Body of pancreas (tissue), 4 donors: Measurements from ENCODE around the gene DENND4A. TPM values are rescaled to one million over a fixed set of nuclear protein-coding genes. Genes with fewer than 3 reads are reported as not detected.

Source experiments
- ATAC-seq: fragments of 150-250 bp; one replicate; pipeline ENCODE4 v1.9.1; 2016
- DNase-seq, 4 donors: peaks; one replicate each; pipeline ENCODE4 v3.0.0-alpha.2; 2019
- H3K27ac ChIP-seq, 4 donors: fragments of 200-600 bp; sonication (generic); 1 replicate in 3 of 4; 2 replicates in 1 of 4; pipeline versions ENCODE4 v1.5.1 to v1.6.1; 2016 to 2019; ENCODE audit warnings: mild to moderate bottlenecking in 1 of 4, mixed read lengths in 1 of 4, moderate library complexity in 1 of 4
- H3K27me3 ChIP-seq, 2 donors: fragments of 200-600 bp; sonication (generic); one replicate each; pipeline ENCODE4 v1.6.0; 2016; ENCODE audit warnings: mild to moderate bottlenecking in 1 of 2
- H3K36me3 ChIP-seq, 2 donors: fragments of 200-600 bp; sonication (generic); replicated peaks in 1 of 2; 2 replicates each; pipeline ENCODE4 v1.5.1; 2016; ENCODE audit warnings: low read depth in 2 of 2; ENCODE audit not compliant: insufficient read depth in 1 of 2
- H3K4me1 ChIP-seq: fragments of 200-600 bp; sonication (generic); one replicate; pipeline ENCODE4 v1.6.0; 2016
- H3K4me3 ChIP-seq, 2 donors: fragments of 200-600 bp; sonication (generic); 1 replicate in 1 of 2; 2 replicates in 1 of 2; pipeline ENCODE4 v1.5.1; 2016 to 2019
- H3K9me3 ChIP-seq, 3 donors: fragments of 200-600 bp; sonication (generic); 1 replicate in 2 of 3; 2 replicates in 1 of 3; pipeline ENCODE4 v1.5.1; 2016
- CTCF ChIP-seq, 7 experiments: fragments of 450-650 bp in 4 of 7; fragments of 200-600 bp in 3 of 7; sonication (generic) in 3 of 7; IDR thresholded peaks; one replicate each; pipeline ENCODE4 v1.5.1; 2016 to 2019; ENCODE audit warnings: antibody characterized with exemption in 7 of 7
- POLR2A ChIP-seq, 3 donors: fragments of 450-650 bp; IDR thresholded peaks; one replicate each; pipeline ENCODE4 v1.6.1; 2016; ENCODE audit warnings: antibody characterized with exemption in 3 of 3, mild to moderate bottlenecking in 2 of 3
- WGBS, 2 donors: methylation state at CpG; one replicate each; pipeline ENCODE4 v1.1.5; 2017; 5-methylcytosine and 5-hydroxymethylcytosine counted together
- intact Hi-C: fragments of 100-400 bp; cut with DNase I; formaldehyde crosslinking; loops from one replicate; pipeline ENCODE4 v1.15.1; 2023
- total RNA-seq, 2 donors: library from RNA; depleted of rRNA; stranded (reverse); fragments of >200 nt; gene quantifications; one replicate each; pipeline ENCODE4 v1.1.0, GENCODE V29; 2016

The DENND4A gene
- total RNA-seq, 2 donors from 2014 or later, result 45.7 to 59.3 TPM

- WGBS, 2 donors, result 64 to 67% methylated on average over 5 of the region's 5 CpGs
- no peak for TF ChIP-seq CTCF (IDR thresholded peaks at IDR 0.05)
- ATAC-seq (no peak), DNase-seq (no peak)
- no peak overlapping the region for H3K4me3 ChIP-seq
- intact Hi-C loops, result no loop called here
- H3K9me3 ChIP-seq, result no peaks in the 10 kb centered on the region
- H3K36me3 ChIP-seq, result no peaks in the 10 kb centered on the region
- no peak overlapping the region for H3K27ac ChIP-seq
- no peaks in the 10 kb centered on the region for H3K27me3 ChIP-seq
- H3K4me1 ChIP-seq, result peaks cover 31% of the 10 kb centered on the region
Observed at GRCh38 chr15:65762914-65763787, 28.9 kb downstream of the DENND4A start.

GRCh38 chr15:65762399-65762798 lies 29.7 kb downstream of the DENND4A start:
- Histone ChIP-seq H3K4me3 (no peak overlapping the region), H3K36me3 (no peaks in the 10 kb centered on the region), H3K27me3 (no peaks in the 10 kb centered on the region), H3K9me3 (no peaks in the 10 kb centered on the region), H3K27ac (no peak overlapping the region), H3K4me1 (peaks cover 29% of the 10 kb centered on the region)
- TF ChIP-seq CTCF (IDR thresholded peaks at IDR 0.05) (no peak), POLR2A (IDR thresholded peaks at IDR 0.05) (no peak)
- intact Hi-C loops, result no loop called here
- 83 to 88% methylated on average over 3 of the region's 3 CpGs for WGBS, 2 donors
- DNase-seq (no peak), ATAC-seq (no peak)

GRCh38 chr15:65761210-65761926 lies 30.7 kb downstream of the DENND4A start:
- intact Hi-C loops, result no loop called here
- DNase-seq (no peak), ATAC-seq (no peak)
- Histone ChIP-seq H3K4me1 (peaks cover 19% of the 10 kb centered on the region), H3K27ac (no peak overlapping the region), H3K27me3 (no peaks in the 10 kb centered on the region), H3K9me3 (no peaks in the 10 kb centered on the region), H3K4me3 (no peak overlapping the region), H3K36me3 (no peaks in the 10 kb centered on the region)
- TF ChIP-seq POLR2A (IDR thresholded peaks at IDR 0.05), result no peak
- TF ChIP-seq CTCF (IDR thresholded peaks at IDR 0.05), result no peak
- WGBS, 2 donors, result 88 to 96% methylated on average over 2 of the region's 2 CpGs

GRCh38 chr15:65759441-65759840 lies 32.7 kb downstream of the DENND4A start:
- peaks cover 15% of the 10 kb centered on the region for H3K4me1 ChIP-seq
- no peaks in the 10 kb centered on the region for H3K27me3 ChIP-seq
- 82 to 94% methylated on average over 5 of the region's 5 CpGs for WGBS, 2 donors
- H3K27ac ChIP-seq, result no peak overlapping the region
- no peak for TF ChIP-seq POLR2A (IDR thresholded peaks at IDR 0.05)
- TF ChIP-seq CTCF (IDR thresholded peaks at IDR 0.05), result no peak
- intact Hi-C loops, result no loop called here
- H3K36me3 ChIP-seq, result no peaks in the 10 kb centered on the region
- H3K9me3 ChIP-seq, result no peaks in the 10 kb centered on the region
- ATAC-seq, result no peak
- no peak overlapping the region for H3K4me3 ChIP-seq
- DNase-seq, result no peak
